HS-5 (cell line): ENCODE measurements around the gene FAM120B.
"Not testable (repeated sequence)": the region's sequence is repeated elsewhere in the genome, so short reads cannot be mapped to it uniquely, and the experiment has no call there.

ENCODE experiments used
- DNase-seq: peaks from one replicate; pipeline ENCODE4 v3.0.0-alpha.2; 2012; ENCODE audit warnings: low read depth

The FAM120B gene

DNA sequence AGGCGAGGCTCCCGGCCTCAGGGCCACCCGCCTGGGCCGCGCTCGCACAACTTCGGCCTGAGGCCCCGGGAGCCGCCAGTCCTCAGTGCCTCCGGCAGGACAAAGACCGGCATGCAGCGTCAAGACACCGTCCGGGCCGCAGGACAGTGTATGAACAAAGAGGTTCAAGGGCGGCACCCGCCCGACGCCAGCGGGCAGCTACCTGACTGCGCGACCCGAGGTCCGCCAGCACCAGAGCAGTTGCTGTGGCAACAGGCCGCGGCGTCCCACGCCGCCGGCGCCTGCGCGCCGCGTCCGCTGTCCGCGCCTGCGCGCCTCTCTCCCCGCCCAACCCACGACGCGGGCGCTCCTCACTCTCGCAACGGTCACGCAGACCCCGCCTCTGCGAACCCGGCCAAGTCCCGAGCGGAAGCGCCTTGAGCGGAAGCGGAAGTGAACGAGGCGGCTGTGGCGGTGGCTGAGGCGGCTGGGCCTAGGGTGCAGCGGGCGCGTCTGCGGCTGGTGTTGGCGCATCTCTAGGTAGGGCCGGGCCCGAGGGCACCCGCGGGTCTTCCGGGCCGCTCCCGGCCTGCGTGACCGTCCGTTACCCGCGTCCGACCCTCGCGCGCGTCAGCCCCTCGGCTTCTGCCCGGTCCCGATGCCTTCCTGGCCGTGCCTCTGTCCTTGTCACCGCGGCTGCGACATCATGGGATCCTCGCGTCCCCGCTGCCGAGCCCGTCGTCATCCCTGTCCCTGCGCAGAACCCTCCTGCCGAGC is at the start of gene FAM120B:
Gene FAM120B (plus strand): TSS at position 435 of the 756 bp plus-strand sequence. CDS start 10,633 bp downstream, outside the sequence.
- DNase-seq: peak; percentile 66

GRCh38 chr6:170257376-170257775 is 49.2 kb upstream of the FAM120B start:
- DNase-seq: no peak

DNA sequence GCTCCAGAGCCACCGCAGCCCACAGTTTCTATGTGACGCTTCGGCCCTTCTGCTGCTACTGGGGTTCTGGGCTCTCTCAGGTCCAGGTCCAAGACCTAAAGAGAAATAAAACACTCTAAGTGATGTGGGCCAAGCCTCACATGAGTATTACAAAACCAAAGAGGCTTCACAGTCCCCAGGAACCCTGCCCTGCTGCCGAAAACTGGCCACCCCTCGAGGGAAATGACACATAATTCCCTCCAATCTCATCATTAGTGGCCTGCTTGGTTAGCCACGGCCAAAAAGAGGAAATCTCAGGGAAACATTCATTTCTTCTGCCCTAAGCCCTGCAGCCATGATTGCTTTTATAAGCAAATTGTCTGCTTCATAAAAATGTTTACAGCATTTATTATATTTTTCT is 48.2 kb upstream of the FAM120B start:
- no peak for DNase-seq

GRCh38 chr6:170259278-170259677 is 47.3 kb upstream of the FAM120B start:
- DNase-seq: no peak

- DNase-seq: no peak
These were observed 45.9 kb upstream of the FAM120B start for GRCh38 chr6:170260686-170261085.

DNA sequence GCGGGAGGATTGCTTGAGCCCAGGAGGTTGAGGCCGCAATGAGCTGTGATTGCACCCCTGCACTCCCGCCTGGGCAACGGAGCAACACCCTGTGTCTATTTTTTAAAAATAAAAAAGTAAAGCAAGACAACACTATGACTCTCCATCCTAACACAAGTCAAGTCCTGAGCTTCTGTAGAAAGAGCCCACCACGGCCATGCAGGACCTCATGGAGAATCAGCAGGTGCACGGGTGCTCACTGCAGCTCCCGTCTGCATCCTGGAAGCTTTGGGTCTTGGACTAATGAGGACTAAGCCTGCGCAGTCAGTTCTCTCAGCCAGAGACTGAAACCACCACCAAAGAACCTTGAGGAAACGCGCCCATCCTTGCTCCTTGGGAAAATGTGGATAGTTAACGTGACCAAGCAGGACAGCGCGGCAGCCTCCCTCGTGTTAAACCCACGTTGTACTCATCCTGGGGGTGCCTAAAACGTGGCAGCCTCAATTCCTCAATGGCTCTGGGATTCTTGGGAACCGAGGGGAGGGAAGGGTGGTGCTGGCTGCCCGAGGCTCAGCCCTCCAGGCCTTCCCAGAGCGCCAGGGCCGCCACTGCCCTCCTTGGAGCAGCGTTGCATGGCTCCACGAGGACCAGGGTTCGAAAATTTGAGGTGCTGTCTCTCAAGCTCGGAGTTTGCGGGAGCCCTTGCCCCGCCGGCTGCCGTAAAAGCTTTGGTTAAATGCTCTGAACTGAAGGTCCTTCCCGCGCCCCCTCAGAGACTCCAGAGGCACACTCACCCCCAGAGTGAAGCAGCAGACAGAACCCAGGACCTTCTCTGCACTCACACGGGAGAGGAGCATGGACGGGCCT is 44.7 kb upstream of the FAM120B start:
- DNase-seq: no peak

DNA sequence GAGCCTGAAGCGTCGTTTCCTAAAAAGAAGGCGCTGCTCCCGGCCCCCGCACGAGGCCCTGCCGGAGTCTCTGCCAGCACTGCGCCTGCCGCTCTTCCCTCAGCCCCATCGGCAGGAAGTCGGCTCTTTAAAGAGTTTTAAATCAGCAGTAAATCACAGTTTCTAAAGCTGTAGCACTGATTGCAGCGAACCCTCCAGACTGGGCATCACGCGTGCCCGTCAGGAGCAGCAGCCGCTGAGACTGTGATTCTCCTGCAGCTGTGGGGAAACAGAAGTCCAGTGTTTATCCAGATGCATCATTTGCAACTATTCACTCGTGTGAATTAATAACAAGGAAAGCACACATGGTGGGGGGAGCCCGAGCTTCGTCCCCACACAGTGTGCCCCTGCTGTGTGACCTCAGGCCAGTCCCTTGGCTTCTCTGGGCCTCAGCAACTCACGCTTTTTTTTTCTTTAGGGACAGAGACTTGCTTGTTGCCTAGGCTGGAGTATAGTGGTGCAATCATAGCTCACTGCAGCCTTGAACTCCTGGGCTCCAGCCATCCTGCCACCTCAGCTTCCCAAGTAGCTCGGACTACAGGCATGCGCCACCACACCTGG is 44.0 kb upstream of the FAM120B start:
- DNase-seq: no peak

GRCh38 chr6:170263410-170263809 is 43.1 kb upstream of the FAM120B start:
- no peak for DNase-seq

DNA sequence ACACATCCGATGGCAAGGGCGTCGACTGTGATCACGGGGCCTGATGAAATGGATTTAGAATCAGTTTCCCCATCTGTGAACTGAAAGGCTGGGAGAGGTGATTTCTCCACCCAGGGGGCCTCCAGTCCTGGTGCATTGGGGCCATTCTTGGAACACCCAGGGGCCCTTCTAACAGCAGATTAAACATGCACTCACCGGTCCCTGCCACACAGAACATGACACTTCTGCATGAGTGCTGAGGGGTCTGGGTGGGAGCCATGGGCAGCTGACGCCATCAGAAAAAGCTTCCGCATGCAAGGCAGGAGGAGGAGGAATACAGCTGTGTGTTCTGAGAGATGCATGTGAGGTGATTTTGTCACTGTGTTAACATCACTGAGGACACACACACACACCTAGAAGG is 42.5 kb upstream of the FAM120B start:
- DNase-seq: no peak

GRCh38 chr6:170264644-170265043 is 41.9 kb upstream of the FAM120B start:
- not testable (repeated sequence) for DNase-seq

DNA sequence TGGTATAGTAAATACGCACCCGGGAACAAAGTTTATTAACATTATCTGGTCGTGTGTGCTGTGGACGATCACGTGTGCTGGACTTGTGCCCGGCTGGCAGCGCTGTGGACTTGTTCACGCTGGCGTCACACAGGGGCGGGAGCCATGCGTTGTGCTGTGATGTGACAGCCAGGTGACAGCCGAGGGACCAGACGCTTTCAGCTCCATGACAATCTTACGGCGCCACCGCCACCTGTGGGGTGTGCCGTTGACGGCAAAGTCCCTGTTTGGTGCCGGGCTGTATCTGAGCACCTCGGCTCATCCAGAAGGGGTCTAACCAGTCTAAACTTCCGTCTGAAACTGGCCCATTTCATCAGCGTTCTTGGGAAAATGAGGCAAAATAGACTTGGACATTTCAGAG is 40.9 kb upstream of the FAM120B start:
- no peak for DNase-seq

DNA sequence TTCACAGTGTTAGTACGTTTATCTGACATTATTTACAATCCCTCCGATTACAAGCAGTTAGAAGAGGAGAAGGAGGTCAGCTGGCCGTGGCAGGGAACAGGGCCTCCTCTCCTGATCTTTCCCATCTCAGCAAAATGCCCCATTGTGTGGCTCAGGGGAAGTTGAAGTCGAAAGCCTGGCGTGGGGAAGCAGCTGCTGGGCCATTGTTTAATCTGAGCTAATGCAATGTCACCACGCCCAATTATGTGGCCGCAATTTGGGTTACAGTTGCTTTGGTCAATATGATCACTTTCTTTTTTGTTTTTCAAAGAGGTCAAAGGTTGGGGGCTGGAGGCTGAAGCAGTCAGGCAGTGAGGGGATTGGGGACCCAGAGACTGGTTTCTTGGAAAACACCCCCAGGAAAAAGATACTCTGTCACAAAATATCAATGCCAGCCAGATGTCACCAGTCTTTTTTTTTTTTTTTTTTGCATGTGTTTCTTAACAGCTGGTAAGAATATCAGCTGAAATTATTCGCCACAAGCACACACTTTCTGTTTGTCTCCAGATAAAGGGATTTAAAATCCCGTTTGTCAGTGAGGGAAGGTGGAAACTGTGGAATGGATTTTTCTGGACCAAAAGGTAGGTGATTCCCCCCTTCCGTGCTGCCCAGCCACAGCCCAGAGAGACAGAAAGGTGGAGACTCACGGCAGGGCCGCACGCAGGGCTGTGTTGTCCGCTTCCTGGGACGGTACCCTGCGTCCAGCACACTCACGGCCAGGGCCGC is 40.3 kb upstream of the FAM120B start:
- no peak for DNase-seq

- DNase-seq: no peak
These were observed 38.9 kb upstream of the FAM120B start for GRCh38 chr6:170267688-170268087.

DNA sequence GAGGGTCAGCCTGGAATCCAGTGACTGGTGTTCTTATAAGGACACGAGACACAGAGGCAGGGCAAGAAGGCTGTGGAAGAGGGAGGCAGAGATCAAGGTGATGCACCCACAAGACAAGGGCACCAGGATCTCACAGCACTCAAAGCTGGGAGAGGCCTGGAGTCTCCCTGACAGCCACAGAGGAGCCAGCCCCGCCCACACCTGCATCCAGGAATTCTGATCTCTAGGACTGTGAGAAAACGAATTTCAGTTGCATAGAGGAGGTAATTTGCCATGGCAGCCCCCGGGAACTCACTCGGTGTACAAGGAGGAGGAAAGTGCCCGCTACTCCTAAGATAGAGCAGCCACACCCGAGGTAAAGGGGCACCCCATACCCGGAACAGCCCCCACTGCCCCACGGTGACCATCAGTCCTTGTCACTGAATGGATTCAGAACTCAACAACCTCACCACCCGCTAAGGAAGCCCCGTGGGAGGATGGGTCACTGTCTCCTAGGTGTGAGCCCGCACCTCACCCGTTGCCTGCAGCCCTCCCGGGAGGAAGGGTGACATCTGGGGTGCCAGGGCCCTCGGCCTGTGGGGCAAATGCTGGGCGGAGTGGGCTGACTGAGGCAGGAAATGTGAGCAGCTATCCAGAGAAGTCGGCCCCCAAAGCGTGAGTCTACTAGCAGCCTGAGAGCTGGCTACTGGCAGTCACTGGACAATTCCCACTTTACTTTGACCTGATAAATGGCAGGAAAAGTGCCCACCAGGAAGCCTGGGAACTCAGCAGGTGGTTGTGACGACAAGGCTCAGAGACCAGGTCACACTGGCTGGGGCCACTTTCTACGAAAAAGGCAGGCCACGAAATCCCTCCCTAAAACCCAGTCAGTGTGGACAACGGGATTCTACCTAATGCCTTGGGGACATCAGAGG is 38.1 kb upstream of the FAM120B start:
- no peak for DNase-seq

GRCh38 chr6:170269151-170269845 is 37.3 kb upstream of the FAM120B start:
- DNase-seq: no peak

GRCh38 chr6:170269846-170270541 is 36.6 kb upstream of the FAM120B start:
- DNase-seq: no peak

- DNase-seq: no peak
These were observed 35.5 kb upstream of the FAM120B start for GRCh38 chr6:170270984-170271593.

DNA sequence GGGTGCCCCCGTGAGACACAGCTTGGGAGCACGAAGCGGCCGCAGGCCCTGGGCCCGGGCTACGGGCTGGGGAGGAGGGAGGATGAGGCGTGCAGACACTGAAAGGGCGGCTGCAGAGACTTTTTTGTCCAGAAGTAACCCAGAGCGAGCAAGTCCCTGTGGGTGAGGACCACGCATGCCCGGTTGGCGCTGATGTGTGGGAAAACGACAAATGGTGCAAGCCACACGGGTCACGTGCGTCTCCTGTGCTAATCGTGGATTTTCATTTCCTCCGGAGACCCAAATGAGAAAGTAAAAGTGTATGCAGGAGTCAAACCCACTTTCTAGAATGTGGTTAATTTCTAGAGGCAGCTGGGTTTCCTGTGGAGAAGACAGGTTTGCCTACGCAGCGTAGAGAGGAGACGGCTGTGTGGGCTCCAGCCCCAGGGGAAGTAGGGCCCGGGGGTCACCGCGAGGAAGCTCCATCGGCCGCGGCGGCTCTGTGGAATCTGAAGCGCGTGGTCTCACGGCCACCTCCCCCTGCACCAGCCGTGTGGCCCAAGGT is 34.7 kb upstream of the FAM120B start:
- DNase-seq: no peak
